MCF 10A (cell line): ENCODE results near the gene LRP2. TPM values are rescaled to one million over a fixed set of nuclear protein-coding genes. Genes with fewer than 3 reads are reported as not detected.
A peak's percentile ranks its signal among the peaks of the same experiment; 100 is the strongest.

Experiments
- BruUV-seq: library from RNA; stranded (reverse); fragments of 400-500 nt; replicated peaks from 2 replicates; lab custom pipeline; 2021; lab: Mats Ljungman, UMichigan
- CTCF ChIA-PET: fragments of 300-600 bp; sonication (Branson Sonifier 250); formaldehyde crosslinking; extraction: SDS; loops from one replicate; lab custom pipeline; 2021; ENCODE audit warnings: antibody characterized with exemption, inconsistent platforms; lab: Yijun Ruan, JAX
- POLR2A ChIA-PET: fragments of 300-600, 350-650 bp; sonication (Branson Sonifier 250); formaldehyde crosslinking; extraction: SDS; loops from one replicate; lab custom pipeline; 2020; ENCODE audit warnings: antibody characterized with exemption, inconsistent platforms; lab: Yijun Ruan, JAX
- DNase-seq: peaks from one replicate; pipeline ENCODE4 v3.0.0-alpha.2; 2018; ENCODE audit not compliant: unreplicated experiment
- H3K27ac Mint-ChIP-seq: one replicate; pipeline ENCODE4 v1.8.0; 2022; ENCODE audit warnings: mild to moderate bottlenecking, low read depth, mixed read lengths; ENCODE audit not compliant: unreplicated experiment
- H3K27me3 Mint-ChIP-seq: one replicate; pipeline ENCODE4 v1.8.0; 2022; ENCODE audit warnings: mixed read lengths; ENCODE audit not compliant: insufficient read depth, unreplicated experiment
- H3K36me3 Mint-ChIP-seq: one replicate; pipeline ENCODE4 v1.8.0; 2022; ENCODE audit warnings: mild to moderate bottlenecking, moderate library complexity, mixed read lengths; ENCODE audit not compliant: insufficient read depth, unreplicated experiment
- H3K4me1 Mint-ChIP-seq: one replicate; pipeline ENCODE4 v1.8.0; 2022; ENCODE audit warnings: mixed read lengths; ENCODE audit not compliant: insufficient read depth, unreplicated experiment
- H3K4me3 Mint-ChIP-seq: one replicate; pipeline ENCODE4 v1.8.0; 2022; ENCODE audit warnings: mild to moderate bottlenecking, moderate library complexity, mixed read lengths; ENCODE audit not compliant: unreplicated experiment
- H3K9me3 Mint-ChIP-seq: one replicate; pipeline ENCODE4 v1.8.0; 2022; ENCODE audit warnings: mixed read lengths; ENCODE audit not compliant: unreplicated experiment
- CTCF ChIP-seq: fragments of 200-600 bp; IDR thresholded peaks from one replicate; pipeline ENCODE4 v1.8.0; 2022; ENCODE audit warnings: antibody characterized with exemption, mild to moderate bottlenecking; ENCODE audit not compliant: unreplicated experiment
- intact Hi-C: fragments of 100-400 bp; cut with micrococcal nuclease; formaldehyde crosslinking; loops from 2 replicates; pipeline ENCODE4 v1.14.1; 2022
- total RNA-seq: library from RNA; stranded (reverse); gene quantifications from 2 replicates; pipeline ENCODE4 v1.2.3, GENCODE V29; 2022

LRP2 gene
- total RNA-seq, 1 experiment from 2014 or later, result 0.07 TPM

DNA sequence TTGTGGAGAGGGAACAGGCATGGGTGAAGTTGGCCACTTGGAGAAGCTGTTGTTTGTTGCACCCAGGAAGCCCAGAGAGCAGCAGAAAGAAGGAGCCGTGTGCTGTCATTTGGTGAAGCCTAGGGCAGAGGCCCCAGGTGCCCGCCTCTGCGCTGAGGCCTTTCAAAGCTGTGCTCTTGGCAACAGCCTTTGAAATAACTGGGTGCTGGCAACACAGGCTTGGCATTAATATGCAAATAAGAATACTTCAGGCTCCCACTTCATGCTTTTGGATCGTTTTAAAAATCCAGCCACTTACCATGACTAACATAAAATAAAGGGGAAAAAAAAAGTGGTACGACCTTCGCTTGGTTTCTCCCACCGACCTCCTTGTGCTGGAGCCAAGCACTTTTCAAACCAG is 251.9 kb downstream of the LRP2 start:
- DNase-seq, result no peak
- BruUV-seq, result no TSS peak
- CTCF ChIA-PET, result interaction anchor here (0.5 to 15.3 kb wide), 46 partner anchors 8 to 1250 kb away, joined by 3 to 143 read pairs (median 4); no protein-coding TSS in a partner anchor
- H3K4me1 Mint-ChIP-seq, result no peaks in the 10 kb centered on the region
- intact Hi-C loops, result loop anchor here (1.0 to 2.0 kb wide), 2 partner anchors 112 to 166 kb away; no protein-coding TSS in a partner anchor
- no peak overlapping the region for H3K4me3 Mint-ChIP-seq
- no peaks in the 10 kb centered on the region for H3K9me3 Mint-ChIP-seq
- POLR2A ChIA-PET, result interaction anchor here (0.8 to 2.1 kb wide), 4 partner anchors 8 to 118 kb away, joined by 3 to 9 read pairs (median 5); no protein-coding TSS in a partner anchor
- no peaks in the 10 kb centered on the region for H3K36me3 Mint-ChIP-seq
- H3K27ac Mint-ChIP-seq, result no peak overlapping the region
- no peaks in the 10 kb centered on the region for H3K27me3 Mint-ChIP-seq
- TF ChIP-seq CTCF, result no peak

GRCh38 chr2:169109502-169110409 is 252.6 kb downstream of the LRP2 start:
- ChIA-PET POLR2A (interaction anchor here (0.6 to 2.1 kb wide), 7 partner anchors 9 to 262 kb away, joined by 3 to 9 read pairs (median 3); no protein-coding TSS in a partner anchor), CTCF (interaction anchor here (0.6 to 15.3 kb wide), 59 partner anchors 8 to 419 kb away, joined by 3 to 143 read pairs (median 4); no protein-coding TSS in a partner anchor)
- intact Hi-C loops, result loop anchor here (1.0 to 2.0 kb wide), 6 partner anchors 23 to 288 kb away; no protein-coding TSS in a partner anchor
- TF ChIP-seq CTCF, result peak; percentile 87
- no peak overlapping the region for H3K27ac Mint-ChIP-seq
- peak; percentile 88 for DNase-seq
- H3K9me3 Mint-ChIP-seq, result no peaks in the 10 kb centered on the region
- no peaks in the 10 kb centered on the region for H3K36me3 Mint-ChIP-seq
- no peaks in the 10 kb centered on the region for H3K4me1 Mint-ChIP-seq
- no peak overlapping the region for H3K4me3 Mint-ChIP-seq
- no peaks in the 10 kb centered on the region for H3K27me3 Mint-ChIP-seq
- BruUV-seq, result no TSS peak

- Mint-ChIP-seq H3K27ac (no peak overlapping the region), H3K27me3 (no peaks in the 10 kb centered on the region), H3K4me3 (no peak overlapping the region), H3K36me3 (no peaks in the 10 kb centered on the region), H3K4me1 (no peaks in the 10 kb centered on the region), H3K9me3 (no peaks in the 10 kb centered on the region)
- no TSS peak for BruUV-seq
- TF ChIP-seq CTCF, result no peak
- ChIA-PET POLR2A (interaction anchor here (1.1 to 2.1 kb wide), 3 partner anchors 24 to 116 kb away, joined by 3 to 9 read pairs (median 7); no protein-coding TSS in a partner anchor), CTCF (interaction anchor here (0.7 to 15.3 kb wide), 31 partner anchors 10 to 547 kb away, joined by 3 to 143 read pairs (median 8); no protein-coding TSS in a partner anchor)
- DNase-seq, result no peak
- intact Hi-C loops, result no loop called here
These were observed 254.0 kb downstream of the LRP2 start for GRCh38 chr2:169108099-169108884.
